Loucy (cell line): ENCODE results near the gene PUM2.

Source experiments
- H2AFZ ChIP-seq: fragments of 200-600 bp; sonication (generic); 2 replicates; pipeline ENCODE4 v1.6.0; 2016; ENCODE audit warnings: antibody characterized with exemption, mild to moderate bottlenecking, low read length, moderate library complexity
- H3F3A ChIP-seq: fragments of 200-600 bp; 2 replicates; pipeline ENCODE4 v1.6.0; 2016; ENCODE audit warnings: antibody characterized with exemption, low read depth, mild to moderate bottlenecking
- H3K27me3 ChIP-seq: fragments of 200-600 bp; sonication (generic); 2 replicates; pipeline ENCODE4 v1.6.1; 2014; ENCODE audit warnings: low read length, mild to moderate bottlenecking; ENCODE audit not compliant: insufficient read depth, poor library complexity, severe bottlenecking
- H3K36me3 ChIP-seq: fragments of 200-600 bp; sonication (generic); 2 replicates; pipeline ENCODE4 v1.6.1; 2016; ENCODE audit warnings: low read length; ENCODE audit not compliant: insufficient read depth
- H3K4me1 ChIP-seq: fragments of 200-600 bp; sonication (generic); 2 replicates; pipeline ENCODE4 v1.5.1; 2014; ENCODE audit warnings: low read length, mild to moderate bottlenecking; ENCODE audit not compliant: insufficient read depth, poor library complexity, severe bottlenecking
- H3K4me2 ChIP-seq: fragments of 200-600 bp; sonication (generic); 2 replicates; pipeline ENCODE4 v1.6.0; 2014; ENCODE audit warnings: antibody characterized with exemption, low read length, low read depth, mild to moderate bottlenecking; ENCODE audit not compliant: poor library complexity, severe bottlenecking
- H3K4me3 ChIP-seq: fragments of 200-600 bp; sonication (generic); 2 replicates; pipeline ENCODE4 v1.5.1; 2014; ENCODE audit warnings: low read length, mild to moderate bottlenecking, mixed read lengths; ENCODE audit not compliant: poor library complexity, severe bottlenecking
- H3K79me2 ChIP-seq: fragments of 200-600 bp; sonication (generic); 2 replicates; pipeline ENCODE4 v1.6.1; 2014; ENCODE audit warnings: low read length; ENCODE audit not compliant: insufficient read depth
- H3K9ac ChIP-seq: fragments of 200-600 bp; sonication (generic); 2 replicates; pipeline ENCODE4 v1.6.0; 2014; ENCODE audit warnings: mild to moderate bottlenecking, low read depth, low read length, moderate library complexity; ENCODE audit not compliant: poor library complexity, severe bottlenecking
- H3K9me2 ChIP-seq: fragments of 200-600 bp; sonication (generic); replicated peaks from 2 replicates; pipeline ENCODE4 v1.6.1; 2016; ENCODE audit warnings: low read depth, low read length, mixed read lengths
- H3K9me3 ChIP-seq: fragments of 200-600 bp; sonication (generic); 2 replicates; pipeline ENCODE4 v1.6.1; 2014; ENCODE audit warnings: mild to moderate bottlenecking, antibody characterized with exemption, low read length, low read depth; ENCODE audit not compliant: insufficient read depth
- H4K20me1 ChIP-seq: fragments of 200-600 bp; sonication (generic); 2 replicates; pipeline ENCODE4 v1.6.0; 2014; ENCODE audit warnings: antibody characterized with exemption, low read length, mild to moderate bottlenecking; ENCODE audit not compliant: insufficient read depth, poor library complexity, severe bottlenecking
- CTCF ChIP-seq: fragments of 200-600 bp; sonication (generic); conservative IDR thresholded peaks from 2 replicates; pipeline ENCODE4 v1.5.1; 2014; ENCODE audit warnings: mild to moderate bottlenecking, antibody characterized with exemption, low read length
- EZH2phosphoT487 ChIP-seq: fragments of 200-600 bp; IDR thresholded peaks from 2 replicates; pipeline ENCODE4 v1.6.1; 2018; ENCODE audit warnings: antibody characterized with exemption, mild to moderate bottlenecking, moderate library complexity, borderline replicate concordance

The PUM2 gene

DNA sequence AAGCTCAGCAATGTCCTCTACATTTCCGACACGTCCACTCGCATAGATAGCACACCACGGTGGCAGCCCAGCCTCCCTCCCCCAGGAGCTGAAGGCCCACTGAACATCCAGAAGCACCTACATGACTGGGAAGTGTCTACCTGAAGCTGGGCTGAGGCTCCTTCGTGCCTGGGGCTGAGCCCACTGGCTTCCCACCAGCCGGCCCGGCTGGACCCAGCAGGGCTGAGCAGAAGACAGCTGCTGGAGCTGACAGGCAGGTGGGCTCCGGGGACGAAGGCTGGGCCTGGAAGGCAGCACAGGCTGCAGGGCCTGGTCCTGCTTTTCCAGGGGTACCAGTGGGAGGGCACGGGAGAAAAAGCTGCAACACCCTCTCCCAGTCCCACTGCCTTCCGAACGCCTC, 139.2 kb downstream of the PUM2 start:
- no peaks in the 10 kb centered on the region for H3K36me3 ChIP-seq
- TF ChIP-seq CTCF: no peak
- no peak for TF ChIP-seq EZH2phosphoT487
- no peaks in the 10 kb centered on the region for H3F3A ChIP-seq
- no peak overlapping the region for H3K4me2 ChIP-seq
- no peaks in the 10 kb centered on the region for H4K20me1 ChIP-seq
- H3K9ac ChIP-seq: no peak overlapping the region
- H3K4me3 ChIP-seq: no peak overlapping the region
- H3K9me2 ChIP-seq: no peaks in the 10 kb centered on the region
- no peaks in the 10 kb centered on the region for H3K27me3 ChIP-seq
- H3K4me1 ChIP-seq: peaks cover 8% of the 10 kb centered on the region
- H3K79me2 ChIP-seq: no peaks in the 10 kb centered on the region
- H2AFZ ChIP-seq: no peak overlapping the region
- no peaks in the 10 kb centered on the region for H3K9me3 ChIP-seq

DNA sequence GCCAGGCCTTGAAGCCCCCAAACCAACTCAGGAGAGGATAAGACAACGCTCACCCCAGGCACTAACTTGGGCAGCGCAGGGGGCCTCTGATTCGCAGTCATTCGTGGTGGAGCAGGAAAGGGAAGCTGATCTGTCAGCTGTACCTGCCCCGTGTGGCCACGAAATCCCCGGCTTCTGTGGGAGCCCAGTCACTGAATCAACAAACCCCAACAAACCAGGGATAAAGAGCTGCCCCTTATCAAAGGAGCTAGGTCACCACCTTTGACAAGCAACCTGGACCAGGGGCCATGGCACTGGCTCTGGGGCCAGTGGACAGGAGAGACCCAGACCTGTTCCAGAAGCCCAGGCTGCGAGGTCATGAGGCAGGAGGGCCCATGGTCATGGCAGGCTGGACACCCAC, 140.2 kb downstream of the PUM2 start:
- Histone ChIP-seq H3K9ac (no peak overlapping the region), H3K79me2 (no peaks in the 10 kb centered on the region), H3K4me2 (no peak overlapping the region), H3K27me3 (no peaks in the 10 kb centered on the region), H3K9me2 (no peaks in the 10 kb centered on the region), H4K20me1 (no peaks in the 10 kb centered on the region), H3F3A (no peaks in the 10 kb centered on the region), H3K4me3 (no peak overlapping the region), H3K9me3 (no peaks in the 10 kb centered on the region), H3K4me1 (peaks cover 8% of the 10 kb centered on the region), H3K36me3 (no peaks in the 10 kb centered on the region), H2AFZ (no peak overlapping the region)
- TF ChIP-seq EZH2phosphoT487 (no peak), CTCF (no peak)

- Histone ChIP-seq H3K9me2 (no peaks in the 10 kb centered on the region), H3K27me3 (no peaks in the 10 kb centered on the region), H3K36me3 (no peaks in the 10 kb centered on the region), H2AFZ (no peak overlapping the region), H3F3A (no peaks in the 10 kb centered on the region), H3K4me3 (no peak overlapping the region), H3K9ac (no peak overlapping the region), H3K4me2 (no peak overlapping the region), H3K4me1 (peaks cover 8% of the 10 kb centered on the region), H3K79me2 (no peaks in the 10 kb centered on the region), H3K9me3 (no peaks in the 10 kb centered on the region), H4K20me1 (no peaks in the 10 kb centered on the region)
- TF ChIP-seq EZH2phosphoT487 (no peak), CTCF (no peak)
Observed at GRCh38 chr2:20209373-20210109, 141.1 kb downstream of the PUM2 start.
